D721Med (cell line): ENCODE results near the gene CNTNAP5.

ENCODE experiments used
- DNase-seq: peaks from one replicate; pipeline ENCODE4 v3.0.0; 2011; ENCODE audit warnings: low spot score; ENCODE audit not compliant: insufficient read length
- FAIRE-seq: peaks from 2 replicates; lab custom pipeline; 2011; peaks lifted over from hg19 to GRCh38; lab: Jason Lieb, UNC
- TF ChIP-seq, protein P1 (sequence below): IDR thresholded peaks from 2 replicates; pipeline ENCODE4 v1.5.1; 2012; ENCODE audit warnings: mild to moderate bottlenecking, control low read depth; ENCODE audit not compliant: insufficient read depth; ENCODE audit errors: missing control alignments

CNTNAP5 gene

DNA sequence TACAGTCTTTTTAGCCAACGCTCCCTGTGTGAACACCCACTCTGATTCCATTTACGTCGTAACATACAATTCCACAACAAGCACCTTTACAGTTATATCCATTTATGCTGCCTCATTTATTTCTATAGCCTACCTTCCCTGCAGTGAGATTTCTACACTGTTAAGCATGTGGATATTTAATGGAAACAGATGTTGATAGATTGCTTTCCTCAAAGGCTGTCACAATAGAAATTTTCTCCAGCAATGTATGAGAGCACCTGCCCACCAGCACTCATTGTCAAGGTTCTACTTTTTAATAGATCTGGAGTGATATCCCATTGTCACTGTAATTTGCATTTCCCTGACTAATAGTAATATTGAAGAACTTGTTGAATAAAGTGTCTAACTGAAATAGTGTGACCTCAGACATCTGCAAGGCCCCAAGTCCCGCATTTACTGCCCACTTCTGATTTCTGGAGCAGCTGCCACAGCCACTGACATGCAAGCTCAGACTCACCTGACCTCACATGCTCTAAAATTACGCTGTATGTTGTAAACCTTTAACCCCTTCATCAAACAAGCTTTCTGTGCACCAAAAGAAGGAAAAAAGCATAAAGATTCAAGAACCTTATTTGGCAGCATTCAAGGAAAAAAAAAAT is 295.1 kb downstream of the CNTNAP5 start:
- TF ChIP-seq, protein P1, sequence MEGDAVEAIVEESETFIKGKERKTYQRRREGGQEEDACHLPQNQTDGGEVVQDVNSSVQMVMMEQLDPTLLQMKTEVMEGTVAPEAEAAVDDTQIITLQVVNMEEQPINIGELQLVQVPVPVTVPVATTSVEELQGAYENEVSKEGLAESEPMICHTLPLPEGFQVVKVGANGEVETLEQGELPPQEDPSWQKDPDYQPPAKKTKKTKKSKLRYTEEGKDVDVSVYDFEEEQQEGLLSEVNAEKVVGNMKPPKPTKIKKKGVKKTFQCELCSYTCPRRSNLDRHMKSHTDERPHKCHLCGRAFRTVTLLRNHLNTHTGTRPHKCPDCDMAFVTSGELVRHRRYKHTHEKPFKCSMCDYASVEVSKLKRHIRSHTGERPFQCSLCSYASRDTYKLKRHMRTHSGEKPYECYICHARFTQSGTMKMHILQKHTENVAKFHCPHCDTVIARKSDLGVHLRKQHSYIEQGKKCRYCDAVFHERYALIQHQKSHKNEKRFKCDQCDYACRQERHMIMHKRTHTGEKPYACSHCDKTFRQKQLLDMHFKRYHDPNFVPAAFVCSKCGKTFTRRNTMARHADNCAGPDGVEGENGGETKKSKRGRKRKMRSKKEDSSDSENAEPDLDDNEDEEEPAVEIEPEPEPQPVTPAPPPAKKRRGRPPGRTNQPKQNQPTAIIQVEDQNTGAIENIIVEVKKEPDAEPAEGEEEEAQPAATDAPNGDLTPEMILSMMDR = no peak
- FAIRE-seq (no peak), DNase-seq (no peak)

DNA sequence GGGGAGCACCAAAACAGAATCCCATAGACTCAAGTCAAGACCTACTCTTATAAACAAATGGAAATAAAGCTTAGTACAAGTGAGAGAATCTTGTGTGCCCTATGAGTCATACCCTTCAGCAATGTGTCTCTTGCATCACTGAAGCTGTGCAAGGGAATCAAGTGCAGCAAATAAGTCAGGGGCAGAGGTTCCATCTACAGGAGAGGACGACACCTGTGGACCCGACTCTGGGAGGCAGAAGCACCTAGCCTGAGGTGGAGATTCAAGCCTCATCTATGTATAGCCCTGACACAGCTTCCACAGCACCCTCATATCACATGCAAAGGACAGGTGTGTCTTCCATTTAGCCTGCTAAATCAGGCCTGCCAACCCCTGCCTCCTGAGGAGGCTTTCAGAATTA is 298.2 kb downstream of the CNTNAP5 start:
- TF ChIP-seq, protein P1 = no peak
- DNase-seq (no peak), FAIRE-seq (no peak)

DNA sequence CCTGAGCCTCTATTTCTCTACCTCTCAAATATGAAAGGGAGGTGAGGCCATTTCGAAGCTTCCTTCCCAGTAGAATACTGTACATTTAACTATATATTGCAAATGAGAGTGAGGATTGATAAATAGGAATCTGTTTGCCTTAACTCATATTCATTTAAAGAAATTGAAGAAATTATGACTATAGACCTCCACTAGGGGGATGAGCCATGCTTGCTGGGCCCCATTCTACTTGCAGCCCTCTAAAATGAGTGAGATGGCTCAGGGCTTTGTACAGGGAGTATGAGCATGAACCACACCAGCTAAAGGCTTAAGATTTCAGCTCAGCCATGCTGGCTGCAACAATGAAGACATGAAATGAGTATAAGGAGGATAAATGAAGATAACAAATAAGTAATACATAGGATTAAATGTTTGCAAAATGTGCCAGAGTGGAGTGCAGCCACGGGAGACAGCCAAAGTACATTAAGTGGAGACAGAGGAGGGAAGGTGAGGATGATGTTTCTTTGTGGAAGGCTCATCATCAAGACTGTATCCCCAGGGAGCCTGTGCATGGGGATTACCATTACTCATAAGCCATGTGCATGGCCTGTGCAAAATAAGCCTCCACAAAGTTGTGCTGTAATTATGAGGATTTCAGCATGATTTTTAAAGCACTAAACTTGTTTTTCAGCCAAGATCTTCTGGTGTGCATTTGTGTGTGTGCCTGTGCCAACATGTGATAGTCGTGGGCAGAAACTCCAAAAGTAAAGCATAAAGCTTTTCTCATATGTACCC is 300.8 kb downstream of the CNTNAP5 start:
- DNase-seq (peak; percentile 16), FAIRE-seq (peak; percentile 93)
- TF ChIP-seq, protein P1 = peak; percentile 55

DNA sequence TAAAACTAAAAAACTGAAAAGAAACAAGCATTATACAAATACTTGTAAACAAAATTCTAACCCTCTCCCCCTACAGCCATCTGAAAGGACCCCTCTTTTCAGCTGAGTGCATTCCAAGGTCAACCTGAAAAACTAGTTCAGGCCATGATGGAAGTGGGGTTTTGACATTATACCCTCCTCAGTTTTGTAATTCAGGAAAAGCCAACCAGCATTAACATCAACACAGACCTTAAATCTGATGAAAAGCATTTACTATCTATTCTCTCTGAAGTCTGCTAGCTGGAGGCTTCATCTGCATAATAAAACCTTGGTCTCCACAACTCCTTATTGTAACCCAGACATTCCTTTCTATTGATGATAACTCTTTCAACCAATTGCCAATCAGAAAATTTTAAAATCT is 302.2 kb downstream of the CNTNAP5 start:
- no peak for FAIRE-seq
- DNase-seq = no peak
- TF ChIP-seq, protein P1 = no peak

DNA sequence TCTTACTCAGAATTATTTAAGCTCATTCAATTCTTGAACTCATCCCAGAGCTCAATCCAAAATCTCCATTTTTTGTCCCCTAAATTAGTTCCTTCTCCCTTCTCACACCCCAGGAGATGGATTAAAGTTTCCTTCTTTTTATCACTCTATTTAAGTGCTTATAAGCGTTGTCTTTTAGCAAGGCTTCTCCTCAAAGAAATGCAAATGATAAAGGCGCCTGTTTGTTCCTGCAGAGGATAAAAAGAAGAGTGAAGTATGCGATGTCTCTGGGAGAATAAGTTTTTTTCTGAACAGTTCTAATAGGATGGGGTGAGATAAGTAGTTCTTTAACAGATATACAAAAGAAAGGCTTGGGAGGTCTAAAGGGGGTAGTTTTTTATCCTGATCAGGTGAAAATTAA is 303.3 kb downstream of the CNTNAP5 start:
- no peak for FAIRE-seq
- no peak for DNase-seq
- TF ChIP-seq, protein P1 = no peak

DNA sequence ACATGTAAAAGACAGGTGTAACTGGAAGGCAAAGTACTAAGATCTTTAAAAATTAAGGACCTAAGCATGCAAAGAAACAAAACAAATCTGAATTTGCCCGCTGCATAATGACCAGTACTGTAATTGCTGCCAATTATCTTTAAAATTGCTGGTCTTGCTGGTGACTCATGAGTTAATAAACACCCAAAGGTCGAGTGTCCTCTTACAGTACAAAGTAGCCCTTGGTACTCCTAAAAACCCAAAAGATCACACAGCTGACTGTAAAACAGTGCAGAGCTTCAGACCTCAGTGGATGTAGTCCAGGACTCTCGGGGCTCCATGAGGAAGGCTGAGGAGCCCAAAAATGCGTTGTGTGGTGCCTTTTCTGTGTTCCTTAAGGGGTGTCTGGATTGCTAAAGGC is 308.7 kb downstream of the CNTNAP5 start:
- FAIRE-seq = no peak
- no peak for DNase-seq
- TF ChIP-seq, protein P1 = no peak

DNA sequence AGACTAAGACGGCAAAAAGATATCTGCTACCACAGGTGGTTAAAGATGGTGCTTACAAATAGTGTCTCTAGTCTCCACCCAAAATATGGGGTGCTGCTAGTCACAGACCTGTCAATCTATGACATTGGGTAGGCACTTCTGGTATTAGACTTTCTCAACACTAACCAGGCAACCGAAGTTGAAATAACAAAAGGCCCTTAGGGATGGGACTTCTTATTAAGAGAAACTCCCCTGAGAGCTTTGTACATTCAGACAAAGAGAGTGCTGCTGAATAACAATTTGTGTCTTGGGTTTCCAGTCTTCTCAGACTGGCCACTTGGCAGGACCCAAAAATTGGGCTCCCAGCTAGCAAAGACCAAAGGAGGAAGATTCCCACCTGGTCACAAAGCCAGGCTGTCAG is 310.0 kb downstream of the CNTNAP5 start:
- TF ChIP-seq, protein P1 = no peak
- no peak for FAIRE-seq
- no peak for DNase-seq
